Measurements from ENCODE around the gene YPEL1.
"Not testable (repeated sequence)": the region's sequence is repeated elsewhere in the genome, so short reads cannot be mapped to it uniquely, and the experiment has no call there.

YPEL1 gene

GRCh38 chr22:21692856-21693255, 42.7 kb downstream of the YPEL1 start:
- H3K18ac ChIP-seq (ENCODE audit: low read length); H3K79me2 ChIP-seq (ENCODE audit: control insufficient read depth, insufficient read depth, low read length, poor library complexity); H3K9me3 ChIP-seq (ENCODE audit: insufficient read depth, low read depth, low read length); H3K14ac ChIP-seq (ENCODE audit: low read length); H2AFZ ChIP-seq (ENCODE audit: insufficient read depth, low read length, poor library complexity); H3K4me1 ChIP-seq (ENCODE audit: control insufficient read depth in 1 of 2, insufficient read depth in 2 of 2, low read length in 2 of 2); H4K91ac ChIP-seq (ENCODE audit: low read depth, low read length); H4K8ac ChIP-seq (ENCODE audit: low read depth, low read length); H4K12ac ChIP-seq (ENCODE audit: low read depth, low read length); H3K27me3 ChIP-seq (ENCODE audit: insufficient read depth, low read length); H3K9ac ChIP-seq (ENCODE audit: low read length); H3K4me3 ChIP-seq (ENCODE audit: low read depth, low read length); H2BK12ac ChIP-seq (ENCODE audit: low read length); H3K27ac ChIP-seq (ENCODE audit: low read depth, low read length); H2BK120ac ChIP-seq (ENCODE audit: insufficient read depth, low read length, poor library complexity); DNase-seq; H3K79me1 ChIP-seq (ENCODE audit: low read length); H3K23ac ChIP-seq (ENCODE audit: low read length); H3K4ac ChIP-seq (ENCODE audit: low read depth, low read length); H2BK5ac ChIP-seq (ENCODE audit: low read depth, low read length, poor library complexity); H3K4me2 ChIP-seq (ENCODE audit: low read length); H2AK5ac ChIP-seq (ENCODE audit: low read length): not testable (repeated sequence)
- peaks cover 66 to 69% of the 10 kb centered on the region in 2 experiments for H3K36me3 ChIP-seq (ENCODE audit: control insufficient read depth in 1 of 2, insufficient read depth in 2 of 2, low read length in 2 of 2)
- WGBS (ENCODE audit: extremely low coverage, insufficient coverage, insufficient read length) = no CpG with 5 or more reads among the region's 9 CpGs

DNA sequence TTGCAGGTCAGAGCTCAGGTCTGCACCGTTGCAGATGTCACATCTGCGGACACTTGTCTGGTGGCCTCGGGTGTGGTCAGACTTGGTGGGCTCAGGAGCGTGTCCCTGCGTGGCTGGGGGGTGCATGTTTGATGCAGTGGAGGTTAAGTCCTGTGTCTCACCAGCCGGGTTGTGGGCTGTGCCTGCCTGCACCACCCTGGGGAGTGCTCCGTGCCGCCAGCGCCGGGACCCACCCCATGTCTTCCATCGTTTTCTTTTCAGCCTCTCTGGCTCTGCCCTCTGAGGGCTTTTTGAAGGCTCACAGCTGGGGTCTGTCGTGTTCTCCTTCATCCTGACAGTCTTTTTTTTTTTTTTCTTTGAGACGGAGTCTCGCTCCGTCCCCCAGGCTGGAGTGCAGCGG, 43.8 kb downstream of the YPEL1 start:
- no CpG with 5 or more reads among the region's 16 CpGs for whole genome bisulfite sequencing (ENCODE audit: extremely low coverage, insufficient coverage, insufficient read length)

GRCh38 chr22:21690401-21690801, 45.2 kb downstream of the YPEL1 start:
- no peak overlapping the region for H4K91ac ChIP-seq (ENCODE audit: low read depth, low read length)
- WGBS (ENCODE audit: extremely low coverage, insufficient coverage, insufficient read length) = no CpG with 5 or more reads among the region's 5 CpGs
- no peak overlapping the region for H2AFZ ChIP-seq (ENCODE audit: insufficient read depth, low read length, poor library complexity)
- no peak overlapping the region for H3K4me3 ChIP-seq (ENCODE audit: low read depth, low read length)
- H3K4me2 ChIP-seq (ENCODE audit: low read length) = no peak overlapping the region
- H3K18ac ChIP-seq (ENCODE audit: low read length) = no peak overlapping the region
- no peak for DNase-seq
- peaks cover 60 to 62% of the 10 kb centered on the region in 2 experiments for H3K36me3 ChIP-seq (ENCODE audit: control insufficient read depth in 1 of 2, insufficient read depth in 2 of 2, low read length in 2 of 2)
- no peak overlapping the region for H3K4ac ChIP-seq (ENCODE audit: low read depth, low read length)
- H3K27me3 ChIP-seq (ENCODE audit: insufficient read depth, low read length) = no peaks in the 10 kb centered on the region
- H4K12ac ChIP-seq (ENCODE audit: low read depth, low read length) = no peak overlapping the region
- H2BK5ac ChIP-seq (ENCODE audit: low read depth, low read length, poor library complexity) = no peak overlapping the region
- no peak overlapping the region for H3K9ac ChIP-seq (ENCODE audit: low read length)
- no peak overlapping the region for H3K23ac ChIP-seq (ENCODE audit: low read length)
- no peak overlapping the region for H4K8ac ChIP-seq (ENCODE audit: low read depth, low read length)
- H3K79me1 ChIP-seq (ENCODE audit: low read length) = no peaks in the 10 kb centered on the region
- H3K14ac ChIP-seq (ENCODE audit: low read length) = no peak overlapping the region
- no peak overlapping the region for H2AK5ac ChIP-seq (ENCODE audit: low read length)
- H3K4me1 ChIP-seq (ENCODE audit: control insufficient read depth in 1 of 2, insufficient read depth in 2 of 2, low read length in 2 of 2) = peaks cover 2 to 3% of the 10 kb centered on the region in 2 experiments
- no peak overlapping the region for H2BK120ac ChIP-seq (ENCODE audit: insufficient read depth, low read length, poor library complexity)
- H3K27ac ChIP-seq (ENCODE audit: low read depth, low read length) = no peak overlapping the region
- H3K9me3 ChIP-seq (ENCODE audit: insufficient read depth, low read depth, low read length) = no peaks in the 10 kb centered on the region
- H2BK12ac ChIP-seq (ENCODE audit: low read length) = no peak overlapping the region
- H3K79me2 ChIP-seq (ENCODE audit: control insufficient read depth, insufficient read depth, low read length, poor library complexity) = no peaks in the 10 kb centered on the region

More for the DNA sequence above, 43.8 kb downstream of the YPEL1 start:
- Histone ChIP-seq H4K8ac (ENCODE audit: low read depth, low read length) (no peak overlapping the region), H4K12ac (ENCODE audit: low read depth, low read length) (no peak overlapping the region), H2BK120ac (ENCODE audit: insufficient read depth, low read length, poor library complexity) (no peak overlapping the region), H3K27ac (ENCODE audit: low read depth, low read length) (no peak overlapping the region), H4K91ac (ENCODE audit: low read depth, low read length) (no peak overlapping the region), H3K27me3 (ENCODE audit: insufficient read depth, low read length) (no peaks in the 10 kb centered on the region), H3K79me1 (ENCODE audit: low read length) (no peaks in the 10 kb centered on the region), H3K18ac (ENCODE audit: low read length) (no peak overlapping the region), H3K9ac (ENCODE audit: low read length) (no peak overlapping the region), H2AK5ac (ENCODE audit: low read length) (no peak overlapping the region), H3K36me3 (ENCODE audit: control insufficient read depth in 1 of 2, insufficient read depth in 2 of 2, low read length in 2 of 2) (peaks cover 66 to 69% of the 10 kb centered on the region in 2 experiments), H3K4me3 (ENCODE audit: low read depth, low read length) (no peak overlapping the region), H3K4ac (ENCODE audit: low read depth, low read length) (no peak overlapping the region), H2AFZ (ENCODE audit: insufficient read depth, low read length, poor library complexity) (no peak overlapping the region), H2BK5ac (ENCODE audit: low read depth, low read length, poor library complexity) (no peak overlapping the region), H3K4me1 (ENCODE audit: control insufficient read depth in 1 of 2, insufficient read depth in 2 of 2, low read length in 2 of 2) (no peaks in the 10 kb centered on the region), H2BK12ac (ENCODE audit: low read length) (no peak overlapping the region), H3K9me3 (ENCODE audit: insufficient read depth, low read depth, low read length) (no peaks in the 10 kb centered on the region), H3K23ac (ENCODE audit: low read length) (no peak overlapping the region), H3K14ac (ENCODE audit: low read length) (no peak overlapping the region), H3K4me2 (ENCODE audit: low read length) (no peak overlapping the region), H3K79me2 (ENCODE audit: control insufficient read depth, insufficient read depth, low read length, poor library complexity) (no peaks in the 10 kb centered on the region)
- no peak for DNase-seq

DNA sequence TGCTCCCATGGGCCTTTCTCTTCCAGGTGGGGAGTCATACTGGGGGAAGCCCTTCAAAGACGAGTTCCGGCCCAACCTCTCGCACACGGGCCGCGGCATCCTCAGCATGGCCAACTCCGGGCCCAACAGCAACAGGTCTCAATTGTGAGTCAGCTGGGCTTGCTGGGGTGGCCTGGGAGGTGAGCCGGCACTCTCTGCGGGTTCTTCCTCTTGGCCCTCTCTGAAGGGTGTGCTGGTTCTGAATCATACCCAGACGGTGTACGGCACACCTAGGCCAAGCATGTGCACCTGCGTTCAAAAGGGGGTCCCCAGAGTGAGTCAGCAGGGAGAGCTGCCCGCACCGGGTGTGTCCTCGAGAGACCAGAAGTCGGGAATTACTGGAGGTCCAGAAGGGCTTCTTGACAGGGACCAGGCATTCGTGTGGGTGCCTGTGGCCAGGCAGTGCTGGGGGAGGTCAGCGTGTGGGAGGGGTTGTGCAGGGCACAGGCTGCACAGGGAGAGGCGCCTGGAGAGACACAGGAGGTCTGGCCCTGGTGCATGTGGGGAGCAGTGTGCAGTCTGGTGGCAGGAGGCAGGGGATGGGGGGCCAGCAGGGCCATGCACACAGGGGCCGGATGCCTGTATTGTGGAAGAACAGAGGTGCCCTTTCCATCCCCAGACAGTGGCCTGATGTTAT, 46.8 kb downstream of the YPEL1 start:
- H2BK12ac ChIP-seq (ENCODE audit: low read length) = no peak overlapping the region
- no peak overlapping the region for H3K27ac ChIP-seq (ENCODE audit: low read depth, low read length)
- H3K23ac ChIP-seq (ENCODE audit: low read length) = no peak overlapping the region
- H3K9ac ChIP-seq (ENCODE audit: low read length) = no peak overlapping the region
- DNase-seq = peak; percentile 46 to 75
- no peaks in the 10 kb centered on the region for H3K79me1 ChIP-seq (ENCODE audit: low read length)
- H3K4me3 ChIP-seq (ENCODE audit: low read depth, low read length) = peak overlapping the region; percentile 5
- no peaks in the 10 kb centered on the region for H3K27me3 ChIP-seq (ENCODE audit: insufficient read depth, low read length)
- H3K36me3 ChIP-seq (ENCODE audit: control insufficient read depth in 1 of 2, insufficient read depth in 2 of 2, low read length in 2 of 2) = peaks cover 52 to 57% of the 10 kb centered on the region in 2 experiments
- H2AK5ac ChIP-seq (ENCODE audit: low read length) = no peak overlapping the region
- no peak overlapping the region for H4K12ac ChIP-seq (ENCODE audit: low read depth, low read length)
- H3K14ac ChIP-seq (ENCODE audit: low read length) = no peak overlapping the region
- H3K9me3 ChIP-seq (ENCODE audit: insufficient read depth, low read depth, low read length) = no peaks in the 10 kb centered on the region
- H3K18ac ChIP-seq (ENCODE audit: low read length) = no peak overlapping the region
- H2BK120ac ChIP-seq (ENCODE audit: insufficient read depth, low read length, poor library complexity) = no peak overlapping the region
- H3K4me2 ChIP-seq (ENCODE audit: low read length) = no peak overlapping the region
- H2AFZ ChIP-seq (ENCODE audit: insufficient read depth, low read length, poor library complexity) = no peak overlapping the region
- WGBS (ENCODE audit: extremely low coverage, insufficient coverage, insufficient read length) = no CpG with 5 or more reads among the region's 20 CpGs
- peaks cover 2 to 6% of the 10 kb centered on the region in 2 experiments for H3K4me1 ChIP-seq (ENCODE audit: control insufficient read depth in 1 of 2, insufficient read depth in 2 of 2, low read length in 2 of 2)
- no peak overlapping the region for H4K91ac ChIP-seq (ENCODE audit: low read depth, low read length)
- no peak overlapping the region for H2BK5ac ChIP-seq (ENCODE audit: low read depth, low read length, poor library complexity)
- no peak overlapping the region for H3K4ac ChIP-seq (ENCODE audit: low read depth, low read length)
- no peaks in the 10 kb centered on the region for H3K79me2 ChIP-seq (ENCODE audit: control insufficient read depth, insufficient read depth, low read length, poor library complexity)
- H4K8ac ChIP-seq (ENCODE audit: low read depth, low read length) = no peak overlapping the region
